Small intestine (tissue), 7 donors: Measurements from ENCODE around the gene MYO18B. TPM values are rescaled to one million over a fixed set of nuclear protein-coding genes. Genes with fewer than 3 reads are reported as not detected.

Experiments
- DNase-seq, 2 donors: peaks; one replicate each; pipeline versions ENCODE4 v3.0.0 to v3.0.0-alpha.2; 2013
- FAIRE-seq: peaks from 2 replicates; lab custom pipeline; 2012; peaks lifted over from hg19 to GRCh38; lab: Jason Lieb, UNC
- H3K27ac ChIP-seq, 3 donors: one replicate each; pipeline ENCODE4 v1.5.1; 2013; ENCODE audit warnings: low read length in 2 of 3, mild to moderate bottlenecking in 2 of 3, control low read depth in 1 of 3, inconsistent platforms in 1 of 3, low read depth in 1 of 3, moderate library complexity in 1 of 3
- H3K27me3 ChIP-seq, 3 donors: one replicate each; pipeline ENCODE4 v1.6.1; 2013; ENCODE audit warnings: low read length in 3 of 3, inconsistent platforms in 1 of 3; ENCODE audit not compliant: control insufficient read depth in 3 of 3, insufficient read depth in 3 of 3
- H3K36me3 ChIP-seq, 3 donors: one replicate each; pipeline ENCODE4 v1.6.1; 2013; ENCODE audit warnings: low read length in 3 of 3, inconsistent platforms in 1 of 3, low read depth in 1 of 3, mild to moderate bottlenecking in 1 of 3, moderate library complexity in 1 of 3; ENCODE audit not compliant: control insufficient read depth in 3 of 3, insufficient read depth in 2 of 3
- H3K4me1 ChIP-seq, 3 donors: one replicate each; pipeline ENCODE4 v1.6.1; 2013; ENCODE audit warnings: low read length in 2 of 3, inconsistent platforms in 1 of 3, low read depth in 1 of 3, mild to moderate bottlenecking in 1 of 3, moderate library complexity in 1 of 3; ENCODE audit not compliant: control insufficient read depth in 3 of 3, insufficient read depth in 2 of 3
- H3K4me3 ChIP-seq, 3 donors: one replicate each; pipeline ENCODE4 v1.5.1; 2013; ENCODE audit warnings: low read length in 3 of 3, control low read depth in 1 of 3, inconsistent platforms in 1 of 3, low read depth in 1 of 3, mild to moderate bottlenecking in 1 of 3, moderate library complexity in 1 of 3
- H3K9me3 ChIP-seq, 2 donors: one replicate each; pipeline ENCODE4 v1.6.1; 2013; ENCODE audit warnings: low read depth in 1 of 2, low read length in 1 of 2; ENCODE audit not compliant: control insufficient read depth in 2 of 2, insufficient read depth in 1 of 2
- WGBS, 3 donors: extraction: QIAGEN DNeasy Blood & Tissue Kit; methylation state at CpG; one replicate each; pipeline ENCODE4 v1.1.7; 2013; 5-methylcytosine and 5-hydroxymethylcytosine counted together
- polyA plus RNA-seq, 4 donors: library from polyadenylated mRNA; stranded (reverse) in 3 of 4; unstranded in 1 of 4; fragments of 200-250 nt in 3 of 4; fragments of 120-200 nt in 1 of 4; gene quantifications; one replicate each; pipeline versions ENCODE4 v1.2.1 to v1.2.3, GENCODE V29; 2013
- donor health status: healthy with polysubstance abuse.
- donor health status: control.
- donor health status: control.
- donor health status: Bipolar disorder and iron deficiency.
- donor health status: healthy.

The MYO18B gene
- polyA plus RNA-seq, 4 donors: 0.01 to 1.1 (median 0.37) TPM

- Histone ChIP-seq H3K4me3 (no peak overlapping the region), H3K4me1 (no peaks in the 10 kb centered on the region), H3K27ac (no peak overlapping the region), H3K27me3 (peaks cover 0 to 3% (median 0%) of the 10 kb centered on the region in 3 donors), H3K9me3 (no peaks in the 10 kb centered on the region), H3K36me3 (no peaks in the 10 kb centered on the region)
- DNase-seq (no peak), FAIRE-seq (no peak)
- 85 to 90% (median 89%) methylated on average over 13 of the region's 13 CpGs for WGBS, 3 donors
Observed at GRCh38 chr22:25908212-25908611, 166.2 kb downstream of the MYO18B start.

- peaks cover 0 to 3% (median 0%) of the 10 kb centered on the region in 3 donors for H3K27me3 ChIP-seq
- 50 to 51% (median 50%) methylated on average over 2 of the region's 2 CpGs for WGBS, 3 donors
- H3K27ac ChIP-seq: no peak overlapping the region
- no peaks in the 10 kb centered on the region for H3K9me3 ChIP-seq
- DNase-seq (no peak), FAIRE-seq (no peak)
- no peaks in the 10 kb centered on the region for H3K4me1 ChIP-seq
- no peak overlapping the region for H3K4me3 ChIP-seq
- H3K36me3 ChIP-seq: no peaks in the 10 kb centered on the region
Observed at GRCh38 chr22:25908755-25909154, 166.8 kb downstream of the MYO18B start.

- H3K27me3 ChIP-seq: peaks cover 0 to 3% (median 0%) of the 10 kb centered on the region in 3 donors
- no peak for FAIRE-seq
- 21 to 46% (median 24%) methylated on average over 7 of the region's 7 CpGs for WGBS, 3 donors
Observed at GRCh38 chr22:25909614-25910387, 167.8 kb downstream of the MYO18B start.

GRCh38 chr22:25911243-25911972, 169.4 kb downstream of the MYO18B start:
- Histone ChIP-seq H3K9me3 (no peaks in the 10 kb centered on the region), H3K4me1 (no peaks in the 10 kb centered on the region), H3K4me3 (no peak overlapping the region), H3K27me3 (no peaks in the 10 kb centered on the region), H3K36me3 (no peaks in the 10 kb centered on the region), H3K27ac (no peak overlapping the region)
- no peak for FAIRE-seq
- 70 to 76% (median 73%) methylated on average over 7 of the region's 7 CpGs for WGBS, 3 donors
- DNase-seq: no peak

More at GRCh38 chr22:25909614-25910387, 167.8 kb downstream of the MYO18B start:
- no peak overlapping the region for H3K27ac ChIP-seq
- no peak for DNase-seq
- H3K9me3 ChIP-seq: no peaks in the 10 kb centered on the region
- H3K36me3 ChIP-seq: no peaks in the 10 kb centered on the region
- no peak overlapping the region for H3K4me3 ChIP-seq
- H3K4me1 ChIP-seq: no peaks in the 10 kb centered on the region

GRCh38 chr22:25919452-25919851, 177.5 kb downstream of the MYO18B start:
- Histone ChIP-seq H3K4me3 (no peak overlapping the region), H3K9me3 (no peaks in the 10 kb centered on the region), H3K27ac (no peak overlapping the region), H3K4me1 (no peaks in the 10 kb centered on the region), H3K36me3 (no peaks in the 10 kb centered on the region), H3K27me3 (no peaks in the 10 kb centered on the region)
- no peak for DNase-seq
- FAIRE-seq: no peak
- WGBS, 3 donors: 16 to 47% (median 25%) methylated on average over 4 of the region's 4 CpGs

GRCh38 chr22:25922141-25922540, 180.2 kb downstream of the MYO18B start:
- Histone ChIP-seq H3K9me3 (no peaks in the 10 kb centered on the region), H3K4me3 (no peak overlapping the region), H3K4me1 (no peaks in the 10 kb centered on the region), H3K27me3 (no peaks in the 10 kb centered on the region), H3K36me3 (no peaks in the 10 kb centered on the region), H3K27ac (no peak overlapping the region)
- DNase-seq: no peak
- WGBS, 3 donors: 86 to 91% (median 88%) methylated on average over 10 of the region's 10 CpGs
- FAIRE-seq: no peak

GRCh38 chr22:25923914-25924313, 181.9 kb downstream of the MYO18B start:
- no peak overlapping the region for H3K27ac ChIP-seq
- H3K4me1 ChIP-seq: no peaks in the 10 kb centered on the region
- H3K4me3 ChIP-seq: no peak overlapping the region
- H3K36me3 ChIP-seq: no peaks in the 10 kb centered on the region
- DNase-seq (no peak), FAIRE-seq (no peak)
- 33 to 50% (median 34%) methylated on average over 8 of the region's 8 CpGs for WGBS, 3 donors
- no peaks in the 10 kb centered on the region for H3K27me3 ChIP-seq
- H3K9me3 ChIP-seq: no peaks in the 10 kb centered on the region

GRCh38 chr22:25928038-25928437, 186.1 kb downstream of the MYO18B start:
- no peaks in the 10 kb centered on the region for H3K9me3 ChIP-seq
- H3K27me3 ChIP-seq: peaks cover 0 to 4% (median 2%) of the 10 kb centered on the region in 3 donors
- no peaks in the 10 kb centered on the region for H3K4me1 ChIP-seq
- H3K36me3 ChIP-seq: no peaks in the 10 kb centered on the region
- no peak overlapping the region for H3K27ac ChIP-seq
- H3K4me3 ChIP-seq: no peak overlapping the region
- DNase-seq (no peak), FAIRE-seq (no peak)
- WGBS, 3 donors: 54 to 66% (median 54%) methylated on average over 3 of the region's 3 CpGs
